K562 (cell line): ENCODE data around the gene SLC28A1.

Source experiments
- CEBPB ChIP-seq: fragments of 450-650 bp; IDR thresholded peaks from 2 replicates; pipeline ENCODE4 v1.6.1; 2016; ENCODE audit warnings: missing genetic modification characterization, missing compliant biosample characterization
- RBM15 ChIP-seq: fragments of 200-400 bp; formaldehyde crosslinking; IDR thresholded peaks from 2 replicates; pipeline ENCODE4 v1.6.1; 2018; ENCODE audit warnings: mild to moderate bottlenecking, low read length, moderate library complexity; ENCODE audit not compliant: insufficient read depth
- TF ChIP-seq, protein P1 (sequence below), 3 experiments: IDR thresholded peaks in 2 of 3; conservative IDR thresholded peaks in 1 of 3; 2 replicates each; pipeline ENCODE4 v1.5.1; 2011 to 2012; ENCODE audit warnings: low read length in 3 of 3, mild to moderate bottlenecking in 3 of 3, control low read depth in 2 of 3, improper control_type of control experiment in 1 of 3, inconsistent platforms in 1 of 3, low read depth in 1 of 3, mixed read lengths in 1 of 3, moderate library complexity in 1 of 3; ENCODE audit not compliant: insufficient read depth in 2 of 3

GRCh38 chr15:84878504-84878903, 6.0 kb upstream of the SLC28A1 start:
- TF ChIP-seq CEBPB (tag), result no peak
- TF ChIP-seq, protein P1, sequence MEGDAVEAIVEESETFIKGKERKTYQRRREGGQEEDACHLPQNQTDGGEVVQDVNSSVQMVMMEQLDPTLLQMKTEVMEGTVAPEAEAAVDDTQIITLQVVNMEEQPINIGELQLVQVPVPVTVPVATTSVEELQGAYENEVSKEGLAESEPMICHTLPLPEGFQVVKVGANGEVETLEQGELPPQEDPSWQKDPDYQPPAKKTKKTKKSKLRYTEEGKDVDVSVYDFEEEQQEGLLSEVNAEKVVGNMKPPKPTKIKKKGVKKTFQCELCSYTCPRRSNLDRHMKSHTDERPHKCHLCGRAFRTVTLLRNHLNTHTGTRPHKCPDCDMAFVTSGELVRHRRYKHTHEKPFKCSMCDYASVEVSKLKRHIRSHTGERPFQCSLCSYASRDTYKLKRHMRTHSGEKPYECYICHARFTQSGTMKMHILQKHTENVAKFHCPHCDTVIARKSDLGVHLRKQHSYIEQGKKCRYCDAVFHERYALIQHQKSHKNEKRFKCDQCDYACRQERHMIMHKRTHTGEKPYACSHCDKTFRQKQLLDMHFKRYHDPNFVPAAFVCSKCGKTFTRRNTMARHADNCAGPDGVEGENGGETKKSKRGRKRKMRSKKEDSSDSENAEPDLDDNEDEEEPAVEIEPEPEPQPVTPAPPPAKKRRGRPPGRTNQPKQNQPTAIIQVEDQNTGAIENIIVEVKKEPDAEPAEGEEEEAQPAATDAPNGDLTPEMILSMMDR (IDR thresholded peaks at IDR 0.05 in 2 of 3, conservative IDR thresholded peaks at IDR 0.05 in 1 of 3; ENCODE audit: insufficient read depth in 2 of 3, low read depth in 1 of 3, low read length in 3 of 3), result peak; percentile 91 to 92 (median 91)
- TF ChIP-seq RBM15, result no peak
